Right renal pelvis (tissue), 4 donors: ENCODE data around the gene PHLDB2. TPM values are rescaled to one million over a fixed set of nuclear protein-coding genes. Genes with fewer than 3 reads are reported as not detected.

Experiments used
- DNase-seq, 4 donors: peaks; one replicate each; pipeline ENCODE4 v3.0.0-alpha.2; 2013; ENCODE audit warnings: low read depth in 4 of 4, low spot score in 3 of 4, missing footprints in 1 of 4
- polyA plus RNA-seq, 4 donors: library from polyadenylated mRNA; unstranded; fragments of 120-200 nt; gene quantifications; one replicate each; pipeline ENCODE4 v1.2.1, GENCODE V29; 2013; ENCODE audit not compliant: insufficient read length in 4 of 4

Gene PHLDB2
- polyA plus RNA-seq, 4 donors = 80.1 to 96.5 (median 89.7) TPM

DNA sequence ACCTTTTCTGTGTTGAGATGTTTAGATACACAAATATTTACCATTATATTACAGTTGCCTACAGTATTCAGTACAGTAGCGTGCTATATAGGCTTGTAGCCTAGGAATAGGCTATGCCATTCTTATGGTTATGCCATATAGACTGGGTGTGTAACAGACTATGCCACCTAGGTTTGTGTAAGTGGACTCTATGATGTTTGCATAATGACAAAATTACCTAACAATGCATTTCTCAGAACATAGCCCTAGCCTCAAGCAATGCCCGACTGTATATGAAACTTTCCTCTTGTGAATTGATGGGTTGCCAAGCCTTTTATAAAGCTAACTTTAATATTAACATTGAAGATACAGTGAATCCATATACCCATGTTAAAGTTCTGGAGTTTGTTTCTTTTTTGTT lies 10.3 kb upstream of the PHLDB2 start:
- no peak for DNase-seq

DNA sequence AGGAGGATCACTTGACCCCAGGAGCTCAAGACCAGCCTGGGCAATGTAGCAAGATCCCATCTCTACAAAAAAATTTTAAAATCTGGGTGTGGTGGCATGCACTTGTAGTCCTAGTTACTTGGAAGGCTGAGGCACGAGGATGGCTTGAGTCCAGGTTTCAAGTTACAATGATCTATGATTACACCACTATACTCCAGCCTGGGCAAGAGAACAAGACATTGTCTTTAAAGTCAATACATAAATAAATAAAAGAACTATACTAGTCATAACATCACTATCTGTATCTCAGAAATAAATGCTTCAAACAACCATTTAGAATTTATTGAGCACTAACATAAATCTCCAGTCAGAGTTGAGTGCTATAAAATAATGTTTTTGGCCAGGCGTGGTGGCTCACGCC lies 8.5 kb upstream of the PHLDB2 start:
- no peak for DNase-seq

DNA sequence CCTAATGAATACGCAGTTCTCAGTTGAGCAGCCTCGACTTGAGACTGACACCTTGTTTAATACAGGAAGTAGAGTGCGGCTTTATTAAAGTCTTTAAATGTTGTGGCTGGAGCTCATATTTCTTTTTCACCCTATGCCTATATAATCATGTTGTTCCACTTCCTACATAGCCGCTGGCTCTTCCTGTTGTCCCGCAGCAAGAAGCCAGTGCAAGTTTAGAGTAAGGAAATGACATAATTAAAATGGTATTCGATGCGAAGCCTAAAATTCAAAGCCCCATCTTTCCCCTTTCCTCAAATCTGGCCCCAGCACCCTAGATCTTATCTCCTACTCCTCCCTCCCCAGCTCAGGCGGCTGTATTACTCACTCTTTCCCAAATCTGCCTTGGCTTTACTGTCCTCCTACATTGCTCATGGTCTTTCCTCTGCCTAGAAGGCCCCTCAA lies 7.5 kb upstream of the PHLDB2 start:
- no peak for DNase-seq

DNA sequence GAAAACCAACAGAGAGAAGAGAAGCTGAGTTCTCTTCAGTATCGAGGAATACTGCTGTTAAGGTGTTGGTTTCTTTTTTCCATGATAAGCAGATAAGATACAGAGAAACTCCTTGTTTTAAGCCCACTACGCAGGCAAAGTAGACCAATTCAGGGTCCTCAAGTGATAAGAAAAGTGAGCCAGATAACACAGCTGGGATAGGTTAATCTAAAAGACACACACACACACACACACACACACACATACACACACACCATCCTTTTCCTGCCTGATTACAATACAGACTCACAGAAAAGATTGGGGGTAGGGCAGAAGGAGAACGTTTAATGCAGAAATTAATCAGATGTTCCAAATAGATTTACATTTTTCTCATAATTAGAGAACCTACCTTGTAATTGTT lies 6.5 kb upstream of the PHLDB2 start:
- DNase-seq = no peak

DNA sequence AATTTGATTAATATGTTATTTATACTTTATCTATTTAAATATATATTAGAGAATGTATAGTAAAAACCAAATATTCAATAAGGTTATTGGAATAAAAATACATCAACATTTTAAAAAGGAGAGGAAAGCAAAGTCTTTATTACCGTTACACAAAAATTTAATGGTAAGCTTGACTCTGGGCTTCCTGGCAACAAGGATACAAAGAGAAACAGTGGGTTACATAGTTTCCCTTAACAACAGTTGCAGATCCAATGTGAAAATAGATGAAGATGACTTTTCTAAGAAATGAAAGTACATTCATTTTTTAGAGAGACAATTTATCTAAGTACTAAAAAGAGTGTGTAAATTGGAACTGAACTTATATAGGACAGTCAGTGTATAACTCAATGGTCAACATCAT lies 6.0 kb upstream of the PHLDB2 start:
- DNase-seq = no peak

DNA sequence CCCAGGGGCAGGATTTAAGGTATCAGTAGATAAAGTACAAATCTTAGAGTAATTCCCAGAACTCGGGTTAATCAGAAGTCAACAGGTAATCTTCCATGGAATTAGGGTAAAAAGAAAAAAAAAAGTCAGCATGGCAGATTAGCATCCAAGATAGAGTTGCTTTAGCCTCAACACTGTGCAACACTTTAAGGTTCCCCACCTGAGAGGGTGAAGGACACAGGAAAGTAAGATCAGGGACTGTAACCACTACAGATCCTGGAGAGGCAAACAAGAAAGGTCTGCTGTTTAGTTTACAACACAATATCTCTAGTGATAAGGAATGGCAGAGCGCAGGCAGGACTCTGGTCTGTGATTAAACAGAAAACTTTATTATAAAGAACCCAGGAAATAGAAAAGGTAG lies 4.1 kb upstream of the PHLDB2 start:
- no peak for DNase-seq

DNA sequence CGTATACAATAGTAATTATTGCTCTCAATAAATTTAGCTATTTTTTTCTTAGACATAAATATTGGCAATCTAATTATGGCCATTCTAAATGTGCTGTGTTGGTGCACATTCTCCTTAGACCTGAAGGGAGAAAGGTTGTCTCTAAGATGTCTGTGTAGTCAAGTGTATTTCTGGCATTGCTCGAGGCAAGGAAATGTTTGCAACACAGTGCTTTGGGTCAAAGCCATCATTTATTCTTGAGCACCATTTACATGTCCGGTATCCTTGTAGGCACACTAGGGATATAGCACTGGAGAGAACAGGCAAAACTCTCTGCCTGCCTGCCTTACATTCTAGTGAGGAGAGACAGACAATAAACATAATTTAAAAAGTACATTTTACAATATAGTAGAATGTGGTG lies 2.6 kb upstream of the PHLDB2 start:
- no peak for DNase-seq

DNA sequence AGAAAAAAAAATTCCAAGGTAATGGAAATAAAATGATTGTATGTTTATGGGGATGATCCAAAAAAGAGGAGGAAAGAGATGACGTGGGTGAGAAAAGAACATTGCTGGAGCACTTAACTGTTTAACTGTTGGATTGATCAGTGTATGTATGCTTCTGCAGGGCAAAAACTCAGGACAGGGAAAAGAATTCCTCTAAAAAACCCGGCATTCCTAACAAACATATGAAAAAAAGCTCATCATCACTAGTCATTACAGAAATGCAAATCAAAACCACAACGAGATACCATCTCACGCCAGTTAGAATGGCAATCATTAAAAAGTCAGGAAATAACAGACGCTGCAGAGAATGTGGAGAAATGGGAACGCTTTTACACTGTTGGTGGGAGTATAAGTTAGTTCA lies 1.6 kb upstream of the PHLDB2 start:
- DNase-seq = no peak

DNA sequence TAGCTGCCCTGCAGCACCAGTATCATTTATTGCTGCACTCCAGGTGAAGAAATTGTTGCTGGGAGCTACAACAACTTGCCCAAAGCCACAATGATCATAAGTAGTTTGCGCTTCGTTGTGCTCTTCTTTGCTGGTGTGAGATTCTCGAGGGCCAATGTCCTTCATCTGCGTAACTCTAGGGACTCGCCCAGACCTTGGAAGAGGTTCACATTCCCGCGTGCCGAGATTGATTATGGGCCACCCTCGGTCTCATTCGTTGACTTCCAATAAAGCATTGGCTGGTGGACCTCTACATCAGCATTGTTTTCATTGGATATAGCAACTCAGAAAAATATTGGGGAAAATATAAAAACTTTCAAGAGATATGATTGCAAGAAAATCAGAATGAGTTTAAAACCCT lies 423 bp upstream of the PHLDB2 start:
- no peak for DNase-seq

DNA sequence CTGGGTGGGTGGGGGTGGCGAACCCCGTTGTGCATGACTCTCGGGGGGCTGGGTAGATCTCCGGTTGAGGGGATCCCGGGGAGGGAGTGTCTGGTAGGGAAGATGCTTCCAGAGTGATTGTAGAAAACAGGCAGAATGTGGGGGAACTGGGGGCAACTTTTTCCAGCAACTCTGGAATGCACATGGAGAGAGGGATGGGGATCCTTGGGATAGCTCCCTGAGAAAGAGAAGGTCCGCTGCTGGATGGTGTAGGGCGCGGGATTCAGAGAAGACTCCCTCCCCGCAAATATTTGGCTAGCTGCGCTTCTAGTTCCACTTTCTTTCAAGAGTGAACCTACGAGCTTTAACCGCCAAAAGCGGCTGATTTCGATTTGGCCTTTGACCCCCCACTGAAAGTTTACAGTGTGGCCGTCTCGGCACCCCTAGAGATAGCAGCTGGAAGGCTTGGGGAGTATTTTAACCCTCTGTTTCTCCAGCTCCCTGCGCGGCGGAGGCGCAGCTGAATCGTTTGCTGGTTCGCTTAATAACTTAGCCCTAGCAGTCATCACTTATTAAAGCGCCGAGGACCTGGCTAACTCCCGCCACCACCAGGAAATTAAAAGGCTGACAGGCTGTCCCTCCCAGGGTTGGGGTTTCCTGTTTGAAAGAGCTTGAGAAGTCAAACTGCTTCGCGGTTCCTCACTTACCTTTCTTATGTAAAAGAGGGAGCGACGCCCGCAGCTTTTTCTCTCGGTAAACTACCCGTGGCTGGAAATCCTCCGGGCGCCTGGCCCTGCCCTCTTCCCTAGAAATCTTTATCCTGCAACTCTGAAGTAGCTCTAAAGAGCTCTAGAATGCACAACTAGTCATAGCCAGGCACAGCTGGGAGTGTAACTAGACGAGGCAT lies 1.2 kb downstream of the PHLDB2 start:
- peak; percentile 68 to 83 (median 79) for DNase-seq

DNA sequence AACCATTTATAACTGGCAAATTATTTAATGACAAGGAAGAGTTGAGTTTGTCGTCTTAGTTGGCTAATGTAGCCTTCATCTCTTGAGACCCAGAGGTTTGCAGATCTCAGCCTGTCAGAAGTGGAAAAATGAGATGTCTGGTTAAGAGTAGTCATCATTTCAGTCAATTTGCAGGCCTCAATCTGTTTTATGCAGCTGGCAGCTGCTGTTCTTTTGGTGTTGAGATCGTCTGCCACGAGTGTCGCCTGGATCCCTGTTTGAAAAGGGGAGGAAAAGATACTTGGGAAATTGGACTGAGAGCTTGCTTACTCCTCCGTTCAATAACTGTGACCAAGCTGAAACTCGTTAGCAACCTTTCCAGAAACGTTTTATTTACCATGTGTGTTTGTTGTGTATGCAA lies 2.3 kb downstream of the PHLDB2 start:
- no peak for DNase-seq

DNA sequence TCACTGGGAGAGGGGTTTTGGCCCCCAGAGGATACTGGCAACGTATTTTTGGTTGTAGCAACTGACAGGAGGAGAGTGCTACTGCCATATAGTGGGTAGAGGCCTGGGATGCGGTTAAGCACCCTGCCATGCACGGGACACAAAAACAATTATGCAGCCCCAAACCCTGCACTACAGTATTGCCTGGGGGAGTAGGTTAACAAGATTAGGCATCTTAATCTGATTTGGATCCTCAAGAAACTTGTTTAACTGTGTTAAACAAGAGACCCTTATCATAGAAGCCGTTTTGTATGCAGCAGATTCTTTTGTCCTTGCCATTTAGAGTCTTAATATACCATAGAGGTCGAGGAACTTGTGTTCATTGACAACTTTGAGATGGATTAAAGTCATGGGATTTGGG lies 3.4 kb downstream of the PHLDB2 start:
- no peak for DNase-seq

DNA sequence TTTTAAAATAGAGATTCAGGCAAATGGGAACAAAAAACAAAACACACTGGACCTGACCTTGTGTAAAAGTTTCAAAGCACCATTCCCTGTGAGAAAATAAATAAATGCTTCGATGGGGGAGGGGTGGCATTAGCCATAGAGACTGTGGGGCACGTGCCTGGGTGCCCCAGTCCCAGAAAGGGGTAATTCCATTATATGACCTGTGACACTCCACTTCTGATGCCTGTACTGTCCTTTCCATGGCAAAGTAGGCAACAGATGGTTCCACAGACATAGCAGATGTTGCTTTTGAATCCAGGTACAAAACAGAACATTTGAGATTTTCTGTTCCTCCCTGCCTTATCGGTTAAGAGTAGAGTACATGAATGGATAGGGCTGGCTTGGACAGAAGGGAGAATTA lies 3.9 kb downstream of the PHLDB2 start:
- DNase-seq = no peak

DNA sequence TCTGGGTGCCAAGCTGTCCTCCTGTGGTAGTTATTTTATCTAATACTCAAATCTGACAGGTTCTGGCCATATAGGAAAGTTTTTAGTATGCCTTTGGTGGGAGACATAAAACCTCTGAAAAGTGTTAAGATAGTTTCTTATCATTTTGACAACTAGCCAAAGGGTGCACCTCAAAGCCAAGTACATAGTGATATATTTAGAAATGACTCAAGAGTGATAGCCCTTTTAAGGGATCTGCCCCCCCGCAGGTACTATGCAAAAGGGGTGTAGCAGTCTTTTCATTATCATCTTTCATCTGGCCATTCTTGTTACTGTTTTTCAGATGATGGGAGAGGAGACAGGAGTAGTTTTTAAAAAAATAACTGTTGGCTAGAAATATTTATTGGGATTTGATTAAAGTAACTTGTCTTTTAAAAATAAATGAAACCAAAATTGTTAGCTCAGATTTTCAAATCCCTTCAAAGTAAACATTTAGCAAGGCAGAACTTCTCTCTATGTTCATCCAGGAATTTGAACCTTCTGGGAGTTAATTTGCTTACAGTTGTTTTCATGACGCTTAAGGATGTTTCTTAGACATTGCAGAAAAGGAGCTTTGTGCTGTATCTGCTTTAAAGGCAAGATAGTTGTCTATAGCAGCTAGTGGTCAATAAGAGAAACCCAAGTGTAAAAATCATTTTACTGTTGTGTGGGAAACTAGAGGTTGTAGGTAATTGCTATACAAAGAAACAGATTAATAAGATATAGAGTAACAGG lies 5.1 kb downstream of the PHLDB2 start:
- DNase-seq = no peak

DNA sequence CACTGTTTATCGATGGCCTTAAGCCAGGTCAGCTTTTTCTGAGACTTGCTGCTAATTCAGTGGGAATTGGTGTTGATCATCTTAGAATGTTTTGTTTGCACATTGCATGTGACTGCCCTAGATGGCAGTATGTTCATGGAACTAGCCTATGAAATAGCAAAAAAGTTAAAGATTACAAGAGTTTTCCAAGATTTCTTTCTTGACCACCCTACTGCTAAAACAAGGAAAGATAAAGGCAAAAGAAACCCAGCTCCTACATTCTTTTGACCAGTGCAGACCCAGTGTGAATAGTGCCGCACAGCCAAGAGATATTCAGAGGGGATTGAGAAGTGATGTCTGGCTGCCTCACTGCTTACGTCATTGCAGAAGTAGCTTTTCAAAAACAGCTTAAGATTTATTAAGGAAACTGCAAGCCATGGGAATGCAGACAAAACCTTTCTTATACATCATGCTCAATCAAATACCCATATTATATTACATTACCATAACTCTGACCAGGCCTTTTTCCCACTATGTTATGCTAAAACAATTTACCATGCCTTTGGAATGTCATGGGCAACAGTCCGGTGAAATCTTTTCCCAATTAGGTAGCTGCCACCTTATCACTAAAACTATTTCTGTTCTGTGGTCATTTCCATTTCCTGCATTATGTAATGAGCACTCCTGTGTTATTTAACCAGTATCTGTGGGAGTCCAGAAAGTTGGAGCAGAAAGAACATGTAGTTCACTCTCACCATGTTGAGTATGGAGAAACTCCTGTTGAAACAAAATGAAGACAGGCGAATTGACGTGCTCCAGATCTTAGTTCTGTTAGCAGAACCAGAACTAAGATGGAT lies 6.0 kb downstream of the PHLDB2 start:
- DNase-seq = no peak

DNA sequence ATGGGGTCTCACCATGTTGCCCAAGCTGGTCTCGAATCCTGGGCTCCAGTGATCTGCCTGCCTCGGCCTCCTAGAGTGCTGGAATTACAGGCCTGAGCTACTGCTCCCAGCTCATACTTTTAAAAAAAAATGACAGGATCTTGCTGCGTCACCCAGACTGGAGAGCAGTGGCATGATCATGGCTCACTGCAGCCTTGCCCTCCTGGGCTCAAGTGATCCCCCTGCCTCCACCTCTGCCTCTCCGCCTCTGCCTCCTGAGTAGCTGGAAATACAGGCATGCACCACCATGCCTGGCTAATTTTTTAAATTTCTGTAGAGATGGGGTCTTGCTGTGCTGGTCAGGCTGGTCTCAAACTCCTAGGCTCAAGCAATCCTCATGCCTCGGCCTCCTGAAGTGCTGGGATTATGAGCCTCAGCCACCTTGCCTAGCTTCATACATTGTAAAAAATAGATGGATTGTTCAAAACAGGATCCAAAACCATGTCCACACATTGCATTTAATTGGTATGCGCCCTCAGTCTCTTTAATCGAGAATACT lies 8.9 kb downstream of the PHLDB2 start:
- DNase-seq = no peak

DNA sequence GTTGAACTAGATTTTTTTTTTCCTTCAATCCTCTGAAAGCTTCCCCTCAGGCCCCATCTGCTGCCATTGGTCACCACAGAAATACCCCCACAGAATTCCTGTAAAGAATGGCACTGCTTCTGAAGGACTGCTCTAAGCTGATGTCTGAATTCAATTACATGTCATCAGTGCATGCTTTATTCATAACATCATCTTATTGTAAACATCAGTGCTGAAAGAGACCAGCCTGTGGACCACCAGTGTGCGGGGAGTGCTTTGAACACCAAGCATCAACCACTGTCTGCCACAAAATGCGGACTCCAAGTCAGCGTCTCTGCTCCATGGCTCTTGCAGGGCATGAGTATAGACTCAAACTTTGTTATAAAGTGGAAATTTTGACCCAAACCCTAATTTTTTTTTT lies 11.6 kb downstream of the PHLDB2 start:
- DNase-seq = no peak

DNA sequence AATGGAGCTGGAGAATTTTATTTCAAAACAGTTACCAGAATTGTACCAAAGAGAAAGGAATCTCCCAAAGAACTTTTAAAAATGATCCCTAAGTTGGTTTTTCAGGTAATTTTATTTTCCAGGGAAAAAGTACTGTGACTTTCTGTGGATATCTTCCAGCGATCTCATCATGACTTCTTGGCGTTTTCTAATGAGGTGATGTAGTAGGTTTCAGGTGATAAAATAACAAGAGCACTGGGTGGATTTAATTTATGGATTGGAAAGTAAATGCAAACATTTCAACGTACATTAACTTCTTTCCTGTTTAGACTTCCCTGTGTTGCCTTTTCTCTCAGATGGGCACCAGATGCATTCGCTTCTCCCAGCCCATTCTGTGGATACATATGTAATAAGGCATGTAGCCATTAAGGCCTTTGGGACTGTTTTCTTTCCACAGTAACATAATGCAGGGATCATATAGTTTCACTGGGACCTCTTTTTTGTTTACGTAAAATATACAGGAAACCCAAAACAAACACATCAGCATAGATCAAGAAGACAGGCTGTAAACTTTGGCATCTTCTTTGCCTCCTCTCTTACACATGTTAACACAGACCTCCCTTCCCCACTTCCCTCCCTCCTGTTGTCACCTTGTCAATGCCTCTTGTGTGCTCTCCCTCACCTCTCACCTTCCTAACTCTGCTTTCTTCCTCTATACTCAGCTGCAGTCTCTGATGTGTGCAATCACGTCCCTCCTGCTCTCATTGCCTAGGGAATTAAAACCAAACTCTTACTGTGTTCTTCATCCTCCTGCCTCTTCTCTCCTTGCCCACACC lies 13.0 kb downstream of the PHLDB2 start:
- no peak for DNase-seq

DNA sequence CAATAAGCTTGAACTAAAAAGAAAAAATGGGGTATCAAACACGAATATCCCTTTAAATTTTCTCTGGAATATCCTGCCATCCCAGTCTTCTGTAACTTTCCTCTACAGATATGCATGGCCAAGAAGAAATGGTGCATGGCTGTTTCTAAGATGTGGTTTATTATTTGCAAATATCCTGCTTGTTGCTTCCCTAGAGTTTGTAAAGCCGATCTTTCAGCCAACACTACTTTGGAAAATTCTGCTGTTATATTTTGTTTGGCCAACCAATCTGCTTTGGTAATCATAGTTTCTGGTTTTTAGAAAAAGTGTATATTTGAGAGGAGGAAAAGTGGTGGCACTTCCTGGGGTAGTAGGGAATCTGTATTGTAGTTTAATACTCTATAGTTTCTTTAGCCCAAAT lies 13.9 kb downstream of the PHLDB2 start:
- no peak for DNase-seq
